ENCODE measurements around the gene LRRC4B.

DNA sequence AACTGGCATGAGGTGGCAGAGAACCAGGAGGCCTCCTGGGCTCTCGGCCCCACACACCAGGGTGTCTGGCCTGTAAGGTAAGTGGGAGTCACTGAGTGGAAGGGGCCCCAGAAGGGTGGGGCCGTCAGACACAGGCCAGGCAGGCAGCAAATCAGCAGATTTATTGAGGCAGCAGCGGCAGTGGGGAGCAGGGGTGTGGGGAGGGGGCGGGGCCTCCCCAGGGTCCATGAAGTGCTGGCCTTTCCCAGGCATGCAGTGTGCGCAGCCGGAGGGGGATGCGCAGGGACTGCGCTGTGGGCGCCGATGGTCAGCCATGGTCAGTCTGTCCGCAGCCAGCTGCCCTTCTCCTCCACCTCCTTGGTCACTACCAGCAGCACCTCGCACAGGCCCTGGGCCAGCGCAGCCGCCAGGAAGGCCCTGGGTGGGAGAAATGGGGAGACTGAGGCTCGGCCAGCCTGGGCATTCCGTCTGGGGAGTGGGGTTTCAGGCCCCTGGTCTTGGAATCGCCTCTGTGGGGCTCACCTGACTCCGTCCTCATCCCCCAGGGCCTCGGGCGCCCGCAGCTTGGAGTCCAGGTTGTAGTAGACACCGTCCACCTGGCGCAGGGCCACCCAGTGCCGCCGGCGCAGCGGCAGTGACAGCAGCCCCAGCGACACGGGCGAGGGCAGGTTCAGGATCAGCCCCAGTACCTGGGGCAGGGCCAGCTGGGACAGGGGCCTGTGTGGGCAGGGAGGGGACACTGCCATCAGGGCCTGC, 62.2 kb downstream of the LRRC4B start:
- TF ChIP-seq TAF1 (IDR thresholded peaks at IDR 0.05; ENCODE audit: borderline replicate concordance, low read depth, low read length) = no peak
- TF ChIP-seq RXRA (IDR thresholded peaks at IDR 0.05; ENCODE audit: borderline replicate concordance, low read depth) = no peak
- TF ChIP-seq CTCF (IDR thresholded peaks at IDR 0.05) = no peak
- TF ChIP-seq, protein P1, sequence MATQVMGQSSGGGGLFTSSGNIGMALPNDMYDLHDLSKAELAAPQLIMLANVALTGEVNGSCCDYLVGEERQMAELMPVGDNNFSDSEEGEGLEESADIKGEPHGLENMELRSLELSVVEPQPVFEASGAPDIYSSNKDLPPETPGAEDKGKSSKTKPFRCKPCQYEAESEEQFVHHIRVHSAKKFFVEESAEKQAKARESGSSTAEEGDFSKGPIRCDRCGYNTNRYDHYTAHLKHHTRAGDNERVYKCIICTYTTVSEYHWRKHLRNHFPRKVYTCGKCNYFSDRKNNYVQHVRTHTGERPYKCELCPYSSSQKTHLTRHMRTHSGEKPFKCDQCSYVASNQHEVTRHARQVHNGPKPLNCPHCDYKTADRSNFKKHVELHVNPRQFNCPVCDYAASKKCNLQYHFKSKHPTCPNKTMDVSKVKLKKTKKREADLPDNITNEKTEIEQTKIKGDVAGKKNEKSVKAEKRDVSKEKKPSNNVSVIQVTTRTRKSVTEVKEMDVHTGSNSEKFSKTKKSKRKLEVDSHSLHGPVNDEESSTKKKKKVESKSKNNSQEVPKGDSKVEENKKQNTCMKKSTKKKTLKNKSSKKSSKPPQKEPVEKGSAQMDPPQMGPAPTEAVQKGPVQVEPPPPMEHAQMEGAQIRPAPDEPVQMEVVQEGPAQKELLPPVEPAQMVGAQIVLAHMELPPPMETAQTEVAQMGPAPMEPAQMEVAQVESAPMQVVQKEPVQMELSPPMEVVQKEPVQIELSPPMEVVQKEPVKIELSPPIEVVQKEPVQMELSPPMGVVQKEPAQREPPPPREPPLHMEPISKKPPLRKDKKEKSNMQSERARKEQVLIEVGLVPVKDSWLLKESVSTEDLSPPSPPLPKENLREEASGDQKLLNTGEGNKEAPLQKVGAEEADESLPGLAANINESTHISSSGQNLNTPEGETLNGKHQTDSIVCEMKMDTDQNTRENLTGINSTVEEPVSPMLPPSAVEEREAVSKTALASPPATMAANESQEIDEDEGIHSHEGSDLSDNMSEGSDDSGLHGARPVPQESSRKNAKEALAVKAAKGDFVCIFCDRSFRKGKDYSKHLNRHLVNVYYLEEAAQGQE (IDR thresholded peaks at IDR 0.05; ENCODE audit: low read depth, low read length) = no peak
- TF ChIP-seq, protein P2, sequence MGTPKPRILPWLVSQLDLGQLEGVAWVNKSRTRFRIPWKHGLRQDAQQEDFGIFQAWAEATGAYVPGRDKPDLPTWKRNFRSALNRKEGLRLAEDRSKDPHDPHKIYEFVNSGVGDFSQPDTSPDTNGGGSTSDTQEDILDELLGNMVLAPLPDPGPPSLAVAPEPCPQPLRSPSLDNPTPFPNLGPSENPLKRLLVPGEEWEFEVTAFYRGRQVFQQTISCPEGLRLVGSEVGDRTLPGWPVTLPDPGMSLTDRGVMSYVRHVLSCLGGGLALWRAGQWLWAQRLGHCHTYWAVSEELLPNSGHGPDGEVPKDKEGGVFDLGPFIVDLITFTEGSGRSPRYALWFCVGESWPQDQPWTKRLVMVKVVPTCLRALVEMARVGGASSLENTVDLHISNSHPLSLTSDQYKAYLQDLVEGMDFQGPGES (IDR thresholded peaks at IDR 0.05; ENCODE audit: low read depth, low read length) = no peak
- no peak for TF ChIP-seq JUND (IDR thresholded peaks at IDR 0.05)
- TF ChIP-seq ELF1 (IDR thresholded peaks at IDR 0.05) = no peak
- TF ChIP-seq FOXJ3 (CRISPR knock-in tag; IDR thresholded peaks at IDR 0.05) = no peak

Data from SK-N-SH (cell line).